ENCODE data around the gene SACM1L. TPM values are rescaled to one million over a fixed set of nuclear protein-coding genes. Genes with fewer than 3 reads are reported as not detected.

SACM1L gene
- total and polyA plus RNA-seq, 2 of the 13 experiments (the other 11 are each of a cell fraction or from before 2014, with no cell fraction given) = 15.1 to 27.8 TPM

DNA sequence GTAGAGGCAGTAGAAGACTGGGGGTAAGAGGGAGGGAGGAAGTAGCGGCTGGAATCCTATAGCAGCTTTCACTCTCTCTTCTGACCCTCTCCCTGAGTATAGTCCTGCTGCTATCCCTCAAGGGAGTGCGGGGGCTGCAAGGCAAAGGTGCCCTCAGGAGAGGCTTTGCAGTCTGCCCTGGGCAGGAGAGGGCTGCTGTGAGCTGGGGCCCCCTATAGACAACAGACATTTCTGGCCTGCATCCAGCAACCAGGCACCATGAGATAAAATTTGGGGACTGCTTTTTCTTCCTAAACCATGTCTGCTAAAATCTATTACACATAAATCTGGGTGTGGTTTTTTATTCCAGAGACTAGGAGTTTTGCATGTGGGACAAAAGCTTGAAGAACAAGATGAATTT is 48.0 kb downstream of the SACM1L start:
- in situ Hi-C loops (cut with HindIII; ENCODE audit: extremely low pct_ligation_motif_present, low pct_unique_long_range_greater_than_20kb) = no loop called here
- H3K36me3 ChIP-seq (replicated peaks in 1 of 2; ENCODE audit: control insufficient read depth in 1 of 2, insufficient read depth in 2 of 2, low read length in 2 of 2) = peaks cover 12 to 82% of the 10 kb centered on the region in 2 experiments

GRCh38 chr3:45739991-45740390 is 50.8 kb downstream of the SACM1L start:
- no peak for DNase-seq (ENCODE audit: low spot score)
- Histone ChIP-seq H2AFZ (ENCODE audit: low read length) (no peak overlapping the region), H3K4me2 (ENCODE audit: low read depth, low read length) (no peak overlapping the region), H3K9ac (ENCODE audit: insufficient read depth, low read depth, low read length) (no peak overlapping the region), H3K36me3 (replicated peaks in 1 of 2; ENCODE audit: control insufficient read depth in 1 of 2, insufficient read depth in 2 of 2, low read length in 2 of 2) (peaks cover 13 to 82% of the 10 kb centered on the region in 2 experiments), H4K20me1 (ENCODE audit: insufficient read depth, low read length) (no peaks in the 10 kb centered on the region), H3K9me3 (ENCODE audit: low read length) (no peaks in the 10 kb centered on the region), H3K27ac (ENCODE audit: extremely low read length, insufficient read depth, low read length) (no peak overlapping the region), H3K4me3 (replicated peaks in 1 of 3; ENCODE audit: insufficient read depth in 1 of 3, low read depth in 2 of 3, low read length in 3 of 3) (no peak overlapping the region), H3K27me3 (ENCODE audit: control insufficient read depth in 1 of 2, insufficient read depth in 2 of 2, low read length in 2 of 2) (no peaks in the 10 kb centered on the region), H3K79me2 (ENCODE audit: insufficient read depth, low read length) (no peaks in the 10 kb centered on the region), H3K4me1 (ENCODE audit: insufficient read depth, low read length) (peaks cover 9% of the 10 kb centered on the region)
- ChIA-PET POLR2A (no interaction called here), CTCF (ENCODE audit: low intra/inter-chr PET ratio, low total read pairs) (no interaction called here)
- in situ Hi-C loops (cut with HindIII; ENCODE audit: extremely low pct_ligation_motif_present, low pct_unique_long_range_greater_than_20kb) (no loop called here), intact Hi-C loops (cut with micrococcal nuclease; ENCODE audit: unreplicated experiment) (no loop called here)
- TF ChIP-seq ZNF766 (CRISPR knock-in tag; IDR thresholded peaks at IDR 0.05; ENCODE audit: borderline replicate concordance) = no peak
- TF ChIP-seq ZBTB8A (CRISPR knock-in tag; IDR thresholded peaks at IDR 0.05; ENCODE audit: borderline replicate concordance, low read depth) = no peak
- no peak for TF ChIP-seq ZNF780A (CRISPR knock-in tag; IDR thresholded peaks at IDR 0.05)
- BruUV-seq (replicated peaks) = no TSS peak
- no peak for FAIRE-seq
- ATAC-seq = no peak
- 100% methylated on average over 2 of the region's 2 CpGs for WGBS (ENCODE audit: low lambda C conversion rate)

More for the DNA sequence above, 48.0 kb downstream of the SACM1L start:
- FAIRE-seq (no peak), ATAC-seq (no peak), DNase-seq (ENCODE audit: low spot score) (no peak)
- Histone ChIP-seq H3K27me3 (ENCODE audit: control insufficient read depth in 1 of 2, insufficient read depth in 2 of 2, low read length in 2 of 2) (no peaks in the 10 kb centered on the region), H4K20me1 (ENCODE audit: insufficient read depth, low read length) (no peaks in the 10 kb centered on the region), H3K79me2 (ENCODE audit: insufficient read depth, low read length) (no peaks in the 10 kb centered on the region), H3K9me3 (ENCODE audit: low read length) (no peaks in the 10 kb centered on the region), H2AFZ (ENCODE audit: low read length) (no peak overlapping the region), H3K9ac (ENCODE audit: insufficient read depth, low read depth, low read length) (no peak overlapping the region), H3K27ac (ENCODE audit: extremely low read length, insufficient read depth, low read length) (no peak overlapping the region), H3K4me2 (ENCODE audit: low read depth, low read length) (no peak overlapping the region), H3K4me3 (replicated peaks in 1 of 3; ENCODE audit: insufficient read depth in 1 of 3, low read depth in 2 of 3, low read length in 3 of 3) (no peak overlapping the region), H3K4me1 (ENCODE audit: insufficient read depth, low read length) (peaks cover 5% of the 10 kb centered on the region)
- ChIA-PET POLR2A (no interaction called here), CTCF (ENCODE audit: low intra/inter-chr PET ratio, low total read pairs) (no interaction called here)
- no TSS peak for BruUV-seq (replicated peaks)
- TF ChIP-seq PRPF4 (IDR thresholded peaks at IDR 0.05; ENCODE audit: low read depth, low read length, poor library complexity, severe bottlenecking) (no peak), ZNF367 (CRISPR knock-in tag; IDR thresholded peaks at IDR 0.05; ENCODE audit: borderline replicate concordance) (no peak), EEA1 (CRISPR knock-in tag; IDR thresholded peaks at IDR 0.05; ENCODE audit: borderline replicate concordance) (no peak), MAZ (IDR thresholded peaks at IDR 0.05; ENCODE audit: borderline replicate concordance, low read depth, low read length) (no peak), MAZ (CRISPR knock-in tag; IDR thresholded peaks at IDR 0.05; ENCODE audit: low read depth) (no peak), ZNF703 (CRISPR knock-in tag; IDR thresholded peaks at IDR 0.05; ENCODE audit: borderline replicate concordance) (no peak), ZNF121 (CRISPR knock-in tag; IDR thresholded peaks at IDR 0.05) (no peak), ZNF296 (CRISPR knock-in tag; conservative IDR thresholded peaks at IDR 0.05) (no peak), ZNF335 (CRISPR knock-in tag; IDR thresholded peaks at IDR 0.05) (no peak), GATAD1 (CRISPR knock-in tag; IDR thresholded peaks at IDR 0.05) (no peak), ZNF691 (CRISPR knock-in tag; IDR thresholded peaks at IDR 0.05; ENCODE audit: borderline replicate concordance, low read depth) (no peak)
- 86% methylated on average over 2 of the region's 2 CpGs for WGBS (ENCODE audit: low lambda C conversion rate)
- intact Hi-C loops (cut with micrococcal nuclease; ENCODE audit: unreplicated experiment) = no loop called here
